Measurements from ENCODE around the gene CHD9.

Gene CHD9, protein sequence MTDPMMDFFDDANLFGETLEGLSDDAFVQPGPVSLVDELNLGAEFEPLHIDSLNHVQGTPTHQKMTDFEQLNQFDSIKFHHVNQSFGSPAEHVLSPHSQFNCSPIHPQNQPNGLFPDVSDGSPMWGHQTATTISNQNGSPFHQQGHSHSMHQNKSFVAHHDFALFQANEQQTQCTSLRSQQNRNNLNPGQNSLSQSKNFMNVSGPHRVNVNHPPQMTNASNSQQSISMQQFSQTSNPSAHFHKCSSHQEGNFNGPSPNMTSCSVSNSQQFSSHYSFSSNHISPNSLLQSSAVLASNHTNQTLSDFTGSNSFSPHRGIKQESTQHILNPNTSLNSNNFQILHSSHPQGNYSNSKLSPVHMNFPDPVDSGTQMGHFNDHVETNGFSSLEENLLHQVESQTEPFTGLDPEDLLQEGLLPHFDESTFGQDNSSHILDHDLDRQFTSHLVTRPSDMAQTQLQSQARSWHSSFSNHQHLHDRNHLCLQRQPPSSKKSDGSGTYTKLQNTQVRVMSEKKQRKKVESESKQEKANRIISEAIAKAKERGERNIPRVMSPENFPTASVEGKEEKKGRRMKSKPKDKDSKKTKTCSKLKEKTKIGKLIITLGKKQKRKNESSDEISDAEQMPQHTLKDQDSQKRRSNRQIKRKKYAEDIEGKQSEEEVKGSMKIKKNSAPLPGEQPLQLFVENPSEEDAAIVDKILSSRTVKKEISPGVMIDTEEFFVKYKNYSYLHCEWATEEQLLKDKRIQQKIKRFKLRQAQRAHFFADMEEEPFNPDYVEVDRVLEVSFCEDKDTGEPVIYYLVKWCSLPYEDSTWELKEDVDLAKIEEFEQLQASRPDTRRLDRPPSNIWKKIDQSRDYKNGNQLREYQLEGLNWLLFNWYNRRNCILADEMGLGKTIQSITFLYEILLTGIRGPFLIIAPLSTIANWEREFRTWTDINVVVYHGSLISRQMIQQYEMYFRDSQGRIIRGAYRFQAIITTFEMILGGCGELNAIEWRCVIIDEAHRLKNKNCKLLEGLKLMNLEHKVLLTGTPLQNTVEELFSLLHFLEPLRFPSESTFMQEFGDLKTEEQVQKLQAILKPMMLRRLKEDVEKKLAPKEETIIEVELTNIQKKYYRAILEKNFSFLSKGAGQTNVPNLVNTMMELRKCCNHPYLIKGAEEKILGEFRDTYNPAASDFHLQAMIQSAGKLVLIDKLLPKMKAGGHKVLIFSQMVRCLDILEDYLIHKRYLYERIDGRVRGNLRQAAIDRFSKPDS (N-terminal part only)

DNA sequence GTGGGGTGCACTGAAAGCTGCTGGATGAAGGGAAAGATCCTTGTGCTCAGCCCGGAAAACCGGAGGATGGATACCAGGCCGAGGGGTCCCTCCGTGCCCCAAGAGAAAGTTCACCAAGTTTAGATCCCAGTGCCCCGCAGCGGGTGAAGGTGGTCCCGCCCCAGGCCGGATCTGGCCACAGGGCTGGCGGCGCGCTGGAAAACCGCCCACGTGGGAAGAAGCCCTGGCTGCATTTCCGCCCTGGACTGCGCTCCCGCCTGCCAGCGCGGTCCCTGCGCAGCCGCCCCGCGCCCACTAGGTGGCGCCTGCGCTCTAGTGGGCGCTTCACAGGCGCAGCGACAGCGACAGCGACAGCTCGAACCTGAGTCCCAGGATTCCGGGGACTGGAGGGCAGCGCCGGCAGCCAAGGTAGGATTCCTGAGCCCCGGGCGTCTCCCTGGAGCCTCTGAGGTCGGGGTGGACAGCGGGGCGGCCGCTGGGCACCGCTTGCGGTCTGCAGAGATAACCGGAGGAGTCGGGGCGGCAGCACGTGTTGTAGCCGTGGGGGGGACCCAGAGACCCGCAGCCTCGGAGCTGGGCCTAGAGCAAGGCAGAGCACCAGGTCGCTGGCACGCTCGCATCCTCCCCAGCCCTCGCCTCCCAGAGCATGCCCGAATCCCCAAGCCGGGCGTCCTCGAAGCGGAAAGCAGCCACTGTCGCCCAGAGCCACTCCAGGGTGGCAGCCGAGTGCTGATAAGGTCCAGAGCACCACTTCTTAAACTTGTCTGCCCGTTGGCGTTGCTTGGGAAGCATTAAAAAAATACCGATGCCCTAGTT, at the start of gene CHD9:
Gene CHD9 (plus strand): TSS at position 322 of the 816 bp plus-strand sequence. CDS start 101,099 bp downstream, outside the sequence.
- Histone ChIP-seq H3K27me3 (ENCODE audit: control insufficient read depth in 1 of 2, insufficient read depth in 2 of 2, low read length in 2 of 2) (no peaks in the 10 kb centered on the region), H3K4me1 (ENCODE audit: insufficient read depth, low read length) (peaks cover 13% of the 10 kb centered on the region), H3K9me3 (ENCODE audit: low read length) (no peaks in the 10 kb centered on the region), H3K9ac (ENCODE audit: low read length) (peak within 1 kb of the TSS; percentile 4), H3K4me3 (ENCODE audit: low read depth in 1 of 2, low read length in 2 of 2) (peak within 1 kb of the TSS; percentile 72 to 83), H3K27ac (ENCODE audit: low read depth, low read length) (peak within 1 kb of the TSS; percentile 97), H3K36me3 (ENCODE audit: insufficient read depth, low read length) (no peaks in the 10 kb centered on the region)

DNA sequence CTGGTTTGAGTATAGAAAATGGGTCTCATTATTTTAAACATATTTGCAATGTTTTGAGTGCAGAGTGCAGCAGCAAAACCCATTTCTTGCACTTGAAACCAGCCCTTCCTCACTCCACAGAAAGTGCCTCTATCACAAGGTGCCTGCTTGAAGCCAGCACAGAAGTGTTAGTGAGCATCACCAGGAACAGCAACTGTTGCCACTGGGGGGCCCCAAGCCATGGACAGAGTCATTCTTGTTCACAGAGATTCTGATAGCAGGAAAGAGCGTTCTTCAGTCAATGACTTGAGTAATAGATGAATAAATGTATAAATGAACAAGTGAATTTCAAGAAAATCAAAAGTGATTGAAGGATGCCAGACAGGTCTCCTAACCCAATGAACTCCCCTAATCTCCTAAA, 47.7 kb upstream of the CHD9 start:
- Histone ChIP-seq H3K9me3 (ENCODE audit: low read length) (no peaks in the 10 kb centered on the region), H3K4me3 (ENCODE audit: low read depth in 1 of 2, low read length in 2 of 2) (no peak overlapping the region), H3K4me1 (ENCODE audit: insufficient read depth, low read length) (no peaks in the 10 kb centered on the region), H3K36me3 (ENCODE audit: insufficient read depth, low read length) (no peaks in the 10 kb centered on the region), H3K27me3 (ENCODE audit: control insufficient read depth in 1 of 2, insufficient read depth in 2 of 2, low read length in 2 of 2) (no peaks in the 10 kb centered on the region), H3K9ac (ENCODE audit: low read length) (no peak overlapping the region), H3K27ac (ENCODE audit: low read depth, low read length) (no peak overlapping the region)

DNA sequence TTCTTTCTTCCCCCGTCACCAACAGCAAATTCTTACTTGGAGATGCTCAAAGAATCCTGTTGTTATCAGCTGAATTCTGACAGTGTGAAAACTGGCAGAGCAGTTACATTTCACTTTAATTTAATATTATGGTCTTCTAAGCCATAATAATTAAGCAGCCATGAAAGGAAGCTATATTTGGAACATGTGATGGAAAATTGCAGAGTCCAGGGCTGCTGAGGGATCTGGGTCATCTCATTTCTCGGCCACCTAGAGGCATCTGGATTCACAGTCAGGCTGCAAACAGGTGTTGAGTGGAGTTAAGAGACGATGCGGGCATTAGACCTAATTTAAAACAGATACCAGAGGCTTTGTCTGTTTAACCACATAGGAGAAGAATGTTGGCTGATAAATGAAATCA, 40.5 kb upstream of the CHD9 start:
- H3K4me3 ChIP-seq (ENCODE audit: low read depth in 1 of 2, low read length in 2 of 2), result no peak overlapping the region
- no peaks in the 10 kb centered on the region for H3K27me3 ChIP-seq (ENCODE audit: control insufficient read depth in 1 of 2, insufficient read depth in 2 of 2, low read length in 2 of 2)
- H3K9me3 ChIP-seq (ENCODE audit: low read length), result no peaks in the 10 kb centered on the region
- H3K27ac ChIP-seq (ENCODE audit: low read depth, low read length), result no peak overlapping the region
- no peak overlapping the region for H3K9ac ChIP-seq (ENCODE audit: low read length)
- no peaks in the 10 kb centered on the region for H3K4me1 ChIP-seq (ENCODE audit: insufficient read depth, low read length)
- no peaks in the 10 kb centered on the region for H3K36me3 ChIP-seq (ENCODE audit: insufficient read depth, low read length)

DNA sequence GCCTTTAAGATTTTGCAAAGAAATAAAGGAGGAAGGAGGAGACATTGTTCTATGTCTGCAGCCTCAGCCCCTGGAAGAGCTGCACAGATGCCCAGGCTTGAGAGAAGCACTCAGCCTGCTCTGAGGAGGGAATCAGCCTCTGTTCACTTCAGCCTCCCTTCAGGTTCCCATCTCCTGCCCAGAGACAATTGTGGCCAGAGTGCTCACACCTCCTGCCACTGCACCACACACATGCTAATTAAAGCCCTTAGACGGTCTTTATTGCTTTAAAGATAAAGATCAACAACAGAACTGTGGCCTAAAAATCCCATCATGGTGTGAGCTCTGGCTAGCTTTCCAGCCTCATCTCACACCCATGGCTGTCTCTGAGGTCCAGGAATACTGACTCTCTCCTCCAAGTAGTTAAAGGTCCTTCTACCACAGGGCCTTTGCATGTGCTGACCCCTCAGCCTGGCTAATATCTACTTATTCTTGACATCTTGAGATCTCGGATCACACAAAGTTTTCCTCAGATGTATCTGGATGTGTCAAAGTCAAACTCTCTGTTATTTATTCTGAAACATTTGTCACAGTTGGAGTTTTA, 35.9 kb upstream of the CHD9 start:
- H3K27ac ChIP-seq (ENCODE audit: low read depth, low read length), result no peak overlapping the region
- H3K27me3 ChIP-seq (ENCODE audit: control insufficient read depth in 1 of 2, insufficient read depth in 2 of 2, low read length in 2 of 2), result no peaks in the 10 kb centered on the region
- no peak overlapping the region for H3K4me3 ChIP-seq (ENCODE audit: low read depth in 1 of 2, low read length in 2 of 2)
- H3K4me1 ChIP-seq (ENCODE audit: insufficient read depth, low read length), result no peaks in the 10 kb centered on the region
- H3K36me3 ChIP-seq (ENCODE audit: insufficient read depth, low read length), result no peaks in the 10 kb centered on the region
- H3K9ac ChIP-seq (ENCODE audit: low read length), result no peak overlapping the region
- H3K9me3 ChIP-seq (ENCODE audit: low read length), result no peaks in the 10 kb centered on the region

DNA sequence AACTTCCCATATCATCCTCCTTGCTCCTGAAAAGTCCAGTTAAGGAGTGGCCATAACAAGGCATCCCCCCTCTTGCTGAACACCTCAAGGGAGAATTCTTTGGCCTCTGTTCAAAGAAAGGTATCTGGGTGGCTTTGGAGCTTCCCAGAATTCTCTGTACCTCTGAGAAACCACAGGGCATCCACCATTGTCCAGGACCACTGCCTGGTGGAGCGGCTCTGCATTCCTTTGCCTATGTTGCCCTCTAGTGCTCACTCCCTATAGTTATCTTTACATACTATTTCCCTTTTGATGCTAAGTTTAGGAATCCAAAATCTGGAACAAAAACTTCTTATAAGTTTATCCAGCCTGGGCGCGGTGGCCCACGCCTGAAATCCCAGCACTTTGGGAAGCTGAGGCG, 32.4 kb upstream of the CHD9 start:
- H3K27me3 ChIP-seq (ENCODE audit: control insufficient read depth in 1 of 2, insufficient read depth in 2 of 2, low read length in 2 of 2), result no peaks in the 10 kb centered on the region
- H3K4me1 ChIP-seq (ENCODE audit: insufficient read depth, low read length), result no peaks in the 10 kb centered on the region
- no peaks in the 10 kb centered on the region for H3K36me3 ChIP-seq (ENCODE audit: insufficient read depth, low read length)
- no peak overlapping the region for H3K9ac ChIP-seq (ENCODE audit: low read length)
- no peak overlapping the region for H3K4me3 ChIP-seq (ENCODE audit: low read depth in 1 of 2, low read length in 2 of 2)
- H3K27ac ChIP-seq (ENCODE audit: low read depth, low read length), result no peak overlapping the region
- H3K9me3 ChIP-seq (ENCODE audit: low read length), result no peaks in the 10 kb centered on the region

DNA sequence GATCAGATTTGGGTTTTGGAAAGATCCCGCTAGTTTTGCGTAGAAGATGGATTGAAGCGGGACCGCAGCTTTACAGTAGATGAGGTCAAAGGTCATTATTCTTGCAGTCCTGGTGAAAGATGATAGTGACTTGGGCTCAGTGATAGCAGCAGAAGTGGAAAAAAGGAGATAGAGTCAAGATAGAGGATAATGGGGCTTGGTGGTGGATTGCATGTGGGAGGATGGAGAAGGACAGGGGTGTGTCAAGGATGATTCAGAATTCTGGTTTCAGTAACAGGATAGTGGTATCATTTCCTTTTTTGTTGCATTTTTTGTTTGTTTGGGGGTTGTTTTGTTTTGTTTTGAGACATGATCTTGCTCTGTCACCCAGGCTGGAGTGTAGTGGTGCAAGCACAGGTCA, 30.7 kb upstream of the CHD9 start:
- Histone ChIP-seq H3K4me3 (ENCODE audit: low read depth in 1 of 2, low read length in 2 of 2) (no peak overlapping the region), H3K9me3 (ENCODE audit: low read length) (no peaks in the 10 kb centered on the region), H3K36me3 (ENCODE audit: insufficient read depth, low read length) (no peaks in the 10 kb centered on the region), H3K27me3 (ENCODE audit: control insufficient read depth in 1 of 2, insufficient read depth in 2 of 2, low read length in 2 of 2) (no peaks in the 10 kb centered on the region), H3K27ac (ENCODE audit: low read depth, low read length) (no peak overlapping the region), H3K9ac (ENCODE audit: low read length) (no peak overlapping the region), H3K4me1 (ENCODE audit: insufficient read depth, low read length) (no peaks in the 10 kb centered on the region)

DNA sequence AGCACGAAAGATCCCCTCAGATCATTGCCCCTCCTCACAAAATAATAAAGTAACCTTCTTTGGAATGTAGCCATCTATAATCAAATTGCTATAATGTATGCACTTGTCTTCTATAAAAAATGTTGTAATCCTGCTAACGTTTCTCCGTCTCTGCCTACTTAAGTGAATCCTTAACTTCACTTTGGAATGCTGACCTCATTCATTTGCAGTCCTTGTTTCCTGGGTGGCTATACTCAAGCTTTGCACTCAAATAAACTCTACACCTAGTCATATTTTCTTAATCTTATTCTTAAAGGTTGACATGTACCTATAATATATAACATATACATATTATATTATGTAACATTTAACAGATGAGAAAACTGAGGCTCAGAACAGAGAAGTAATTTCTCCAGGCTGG, 24.8 kb upstream of the CHD9 start:
- Histone ChIP-seq H3K4me3 (ENCODE audit: low read depth in 1 of 2, low read length in 2 of 2) (no peak overlapping the region), H3K27me3 (ENCODE audit: control insufficient read depth in 1 of 2, insufficient read depth in 2 of 2, low read length in 2 of 2) (no peaks in the 10 kb centered on the region), H3K9ac (ENCODE audit: low read length) (no peak overlapping the region), H3K36me3 (ENCODE audit: insufficient read depth, low read length) (no peaks in the 10 kb centered on the region), H3K4me1 (ENCODE audit: insufficient read depth, low read length) (no peaks in the 10 kb centered on the region), H3K27ac (ENCODE audit: low read depth, low read length) (no peak overlapping the region), H3K9me3 (ENCODE audit: low read length) (no peaks in the 10 kb centered on the region)

DNA sequence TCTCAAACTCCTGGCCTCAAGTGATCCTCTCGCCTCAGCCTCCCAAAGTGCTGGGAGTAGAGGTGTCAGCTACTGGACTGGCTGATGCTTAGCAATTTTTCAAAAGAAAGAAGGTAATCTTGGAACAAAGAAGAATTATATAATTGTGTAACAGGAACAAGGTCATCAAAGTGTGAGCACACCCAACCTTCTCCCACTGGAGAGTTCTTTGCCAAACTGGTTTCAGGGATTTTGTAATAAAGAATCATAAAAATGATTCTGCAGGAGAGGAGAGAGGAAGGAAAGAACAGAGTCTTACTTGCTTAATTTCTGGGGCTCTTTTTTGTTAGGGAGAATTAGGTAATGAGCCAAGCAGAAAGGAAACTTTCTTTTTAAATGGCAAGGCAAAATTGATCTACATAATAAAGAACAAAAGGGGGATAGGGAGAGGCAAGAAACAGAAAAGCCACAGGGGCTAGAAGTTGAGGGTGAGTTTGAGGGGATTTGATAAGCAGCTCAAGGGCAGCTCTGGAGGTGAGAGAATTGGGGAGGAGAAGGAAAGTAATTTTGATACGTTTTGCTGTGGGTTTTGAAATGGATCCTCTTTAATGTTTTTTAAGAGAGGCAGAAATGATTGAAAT, 23.4 kb upstream of the CHD9 start:
- no peak overlapping the region for H3K4me3 ChIP-seq (ENCODE audit: low read depth in 1 of 2, low read length in 2 of 2)
- H3K9me3 ChIP-seq (ENCODE audit: low read length), result no peaks in the 10 kb centered on the region
- no peaks in the 10 kb centered on the region for H3K27me3 ChIP-seq (ENCODE audit: control insufficient read depth in 1 of 2, insufficient read depth in 2 of 2, low read length in 2 of 2)
- H3K36me3 ChIP-seq (ENCODE audit: insufficient read depth, low read length), result no peaks in the 10 kb centered on the region
- H3K9ac ChIP-seq (ENCODE audit: low read length), result no peak overlapping the region
- no peaks in the 10 kb centered on the region for H3K4me1 ChIP-seq (ENCODE audit: insufficient read depth, low read length)
- no peak overlapping the region for H3K27ac ChIP-seq (ENCODE audit: low read depth, low read length)

DNA sequence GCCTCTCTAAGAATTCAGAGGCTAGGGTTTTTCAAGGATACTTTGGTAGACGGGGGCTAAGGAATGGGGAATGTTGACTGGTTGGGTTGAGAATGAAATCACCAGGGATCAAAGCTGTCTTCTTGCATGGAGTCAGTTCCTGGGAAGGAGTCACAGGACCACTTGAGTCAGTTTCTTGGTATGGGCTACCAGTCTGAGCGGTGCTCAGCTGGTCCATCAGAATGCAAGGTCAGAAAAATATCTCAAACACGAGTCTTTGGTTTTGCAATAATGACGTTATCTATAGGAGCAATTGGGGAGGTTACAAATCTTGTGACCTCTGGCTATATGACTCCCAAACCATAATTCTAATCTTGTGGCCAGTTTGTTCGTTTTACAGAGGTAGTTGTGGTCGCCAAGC, 20.5 kb upstream of the CHD9 start:
- no peak overlapping the region for H3K27ac ChIP-seq (ENCODE audit: low read depth, low read length)
- no peaks in the 10 kb centered on the region for H3K27me3 ChIP-seq (ENCODE audit: control insufficient read depth in 1 of 2, insufficient read depth in 2 of 2, low read length in 2 of 2)
- no peaks in the 10 kb centered on the region for H3K36me3 ChIP-seq (ENCODE audit: insufficient read depth, low read length)
- H3K9me3 ChIP-seq (ENCODE audit: low read length), result no peaks in the 10 kb centered on the region
- no peak overlapping the region for H3K9ac ChIP-seq (ENCODE audit: low read length)
- no peaks in the 10 kb centered on the region for H3K4me1 ChIP-seq (ENCODE audit: insufficient read depth, low read length)
- no peak overlapping the region for H3K4me3 ChIP-seq (ENCODE audit: low read depth in 1 of 2, low read length in 2 of 2)

DNA sequence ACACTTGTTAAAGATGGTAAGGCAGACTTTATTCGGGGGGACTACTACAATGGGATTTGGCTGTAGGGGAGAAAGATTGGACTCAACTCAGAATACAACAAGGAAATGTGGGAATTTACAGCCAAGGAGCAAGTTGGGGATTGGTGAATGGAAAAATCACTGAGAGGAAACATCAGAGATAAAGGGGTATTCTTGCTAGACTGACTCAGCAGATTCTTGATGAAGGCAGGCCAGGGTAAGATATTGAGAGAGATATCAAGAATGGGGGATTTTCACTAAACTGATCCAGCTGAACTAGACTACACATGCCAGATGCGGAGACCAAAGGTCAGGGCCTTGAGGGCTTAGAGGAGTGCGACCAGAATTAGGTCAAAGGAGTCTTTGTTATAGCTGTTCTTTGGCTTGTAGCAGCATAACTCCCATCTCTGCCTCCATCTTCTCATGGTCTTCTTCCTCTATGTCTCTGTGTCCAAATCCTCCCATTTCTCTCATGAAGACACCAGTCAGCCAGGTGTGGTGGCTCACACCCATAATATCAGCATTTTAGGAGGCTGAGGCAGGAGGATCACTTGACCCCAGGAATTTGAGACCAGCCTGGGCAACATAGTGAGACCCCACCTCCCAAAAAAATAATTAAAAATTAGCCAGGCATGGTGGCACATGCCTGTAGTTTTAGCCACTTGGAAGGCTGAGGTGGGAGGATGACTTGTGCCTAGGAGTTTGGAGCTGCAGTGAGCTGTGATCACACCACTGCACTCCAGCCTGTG, 19.4 kb upstream of the CHD9 start:
- H3K27ac ChIP-seq (ENCODE audit: low read depth, low read length), result no peak overlapping the region
- H3K27me3 ChIP-seq (ENCODE audit: control insufficient read depth in 1 of 2, insufficient read depth in 2 of 2, low read length in 2 of 2), result no peaks in the 10 kb centered on the region
- no peak overlapping the region for H3K9ac ChIP-seq (ENCODE audit: low read length)
- H3K4me3 ChIP-seq (ENCODE audit: low read depth in 1 of 2, low read length in 2 of 2), result no peak overlapping the region
- no peaks in the 10 kb centered on the region for H3K9me3 ChIP-seq (ENCODE audit: low read length)
- no peaks in the 10 kb centered on the region for H3K36me3 ChIP-seq (ENCODE audit: insufficient read depth, low read length)
- H3K4me1 ChIP-seq (ENCODE audit: insufficient read depth, low read length), result no peaks in the 10 kb centered on the region

Data from muscle layer of colon (tissue), 2 donors.